Measurements from ENCODE around the gene DOLPP1.

DNA sequence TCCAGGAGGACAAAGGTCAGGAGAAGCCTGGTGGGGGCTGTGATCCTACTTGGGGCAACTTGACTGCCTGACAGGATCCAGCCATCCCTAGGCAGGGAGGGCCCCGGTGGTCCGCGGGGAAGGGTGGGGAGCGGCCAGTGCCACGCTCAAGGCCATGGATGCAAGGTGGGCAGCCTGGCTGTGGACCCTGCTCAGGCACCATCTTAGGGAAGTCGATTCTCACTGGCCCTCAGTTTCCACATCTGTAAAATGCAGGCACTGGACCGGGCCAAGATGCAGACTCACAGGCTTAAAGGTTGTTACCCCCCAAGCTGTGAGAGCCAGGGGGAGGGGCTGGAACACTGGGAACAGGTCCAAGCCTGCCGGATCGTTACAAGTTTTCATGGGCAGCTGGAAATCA, 8.7 kb upstream of the DOLPP1 start:
- TF ChIP-seq EP300 (conservative IDR thresholded peaks at IDR 0.05; ENCODE audit: poor library complexity, severe bottlenecking) = no peak
- no peak for TF ChIP-seq POLR2AphosphoS5 (IDR thresholded peaks at IDR 0.05)
- no peak for TF ChIP-seq CTCF (IDR thresholded peaks at IDR 0.05; ENCODE audit: poor library complexity, severe bottlenecking)
- no peak for TF ChIP-seq SMC3 (conservative IDR thresholded peaks at IDR 0.05; ENCODE audit: poor library complexity)
- no peak for TF ChIP-seq EZH2 (IDR thresholded peaks at IDR 0.05; ENCODE audit: borderline replicate concordance, insufficient read depth, low read length, poor library complexity, severe bottlenecking)
- no peak for TF ChIP-seq TAF1 (IDR thresholded peaks at IDR 0.05; ENCODE audit: low read depth)
